SK-N-SH treated with all-trans-retinoic acid at 6 μM for 48 hours (cell line): ENCODE data around the gene CYTH4.

Source experiments
- ARNTL ChIP-seq: fragments of 450-650 bp; formaldehyde crosslinking; IDR thresholded peaks from 2 replicates; pipeline ENCODE4 v1.5.0; 2020; ENCODE audit warnings: low read depth, mild to moderate bottlenecking, moderate library complexity, borderline replicate concordance
- BACH2 ChIP-seq: fragments of 250-450 bp; sonication (Bioruptor Pico); IDR thresholded peaks from 2 replicates; pipeline ENCODE4 v1.9.0; 2021; ENCODE audit warnings: mild to moderate bottlenecking, borderline replicate concordance
- CSDC2 ChIP-seq: fragments of 250-450 bp; sonication (Bioruptor Pico); IDR thresholded peaks from 2 replicates; pipeline ENCODE4 v1.5.0; 2020; ENCODE audit warnings: mild to moderate bottlenecking, moderate library complexity
- ESRRG ChIP-seq: fragments of 250-450 bp; sonication (Bioruptor Pico); IDR thresholded peaks from 2 replicates; pipeline ENCODE4 v1.6.1; 2021; ENCODE audit warnings: mild to moderate bottlenecking
- ISL1 ChIP-seq: fragments of 250-450 bp; sonication (Bioruptor Pico); IDR thresholded peaks from 2 replicates; pipeline ENCODE4 v2.1.2; 2022; ENCODE audit warnings: mild to moderate bottlenecking, moderate library complexity
- RARB ChIP-seq: fragments of 250-450 bp; sonication (Bioruptor Pico); IDR thresholded peaks from 2 replicates; pipeline ENCODE4 v1.8.0; 2021; ENCODE audit warnings: mild to moderate bottlenecking, moderate library complexity
- SNAI2 ChIP-seq: fragments of 250-450 bp; sonication (Bioruptor Pico); IDR thresholded peaks from 2 replicates; pipeline ENCODE4 v1.5.0; 2020; ENCODE audit warnings: mild to moderate bottlenecking, moderate library complexity
- ZFP3 ChIP-seq: fragments of 250-450 bp; sonication (Bioruptor Pico); IDR thresholded peaks from 2 replicates; pipeline ENCODE4 v1.5.0; 2020; ENCODE audit warnings: mild to moderate bottlenecking, moderate library complexity
- ZFP30 ChIP-seq: fragments of 450-650 bp; formaldehyde crosslinking; IDR thresholded peaks from 2 replicates; pipeline ENCODE4 v1.5.0; 2022; ENCODE audit warnings: mild to moderate bottlenecking, moderate library complexity
- ZNF70 ChIP-seq: fragments of 450-650 bp; formaldehyde crosslinking; IDR thresholded peaks from 2 replicates; pipeline ENCODE4 v1.5.0; 2020; ENCODE audit warnings: mild to moderate bottlenecking, moderate library complexity
- ZNF8 ChIP-seq: fragments of 450-650 bp; formaldehyde crosslinking; IDR thresholded peaks from 2 replicates; pipeline ENCODE4 v1.5.0; 2020; ENCODE audit warnings: mild to moderate bottlenecking, moderate library complexity
- TF ChIP-seq, protein P1 (sequence below): fragments of 250-450 bp; sonication (Bioruptor Pico); IDR thresholded peaks from 2 replicates; pipeline ENCODE4 v1.5.1; 2020; ENCODE audit warnings: low read depth, mild to moderate bottlenecking, moderate library complexity
- TF ChIP-seq, protein P2 (sequence below): fragments of 250-450 bp; sonication (Bioruptor Pico); IDR thresholded peaks from 2 replicates; pipeline ENCODE4 v1.8.0; 2020; ENCODE audit warnings: mild to moderate bottlenecking, moderate library complexity, borderline replicate concordance
- TF ChIP-seq, protein P3 (sequence below): fragments of 250-450 bp; sonication (Bioruptor Pico); IDR thresholded peaks from 2 replicates; pipeline ENCODE4 v1.5.1; 2021; ENCODE audit warnings: mild to moderate bottlenecking, moderate library complexity

- TF ChIP-seq, protein P1, sequence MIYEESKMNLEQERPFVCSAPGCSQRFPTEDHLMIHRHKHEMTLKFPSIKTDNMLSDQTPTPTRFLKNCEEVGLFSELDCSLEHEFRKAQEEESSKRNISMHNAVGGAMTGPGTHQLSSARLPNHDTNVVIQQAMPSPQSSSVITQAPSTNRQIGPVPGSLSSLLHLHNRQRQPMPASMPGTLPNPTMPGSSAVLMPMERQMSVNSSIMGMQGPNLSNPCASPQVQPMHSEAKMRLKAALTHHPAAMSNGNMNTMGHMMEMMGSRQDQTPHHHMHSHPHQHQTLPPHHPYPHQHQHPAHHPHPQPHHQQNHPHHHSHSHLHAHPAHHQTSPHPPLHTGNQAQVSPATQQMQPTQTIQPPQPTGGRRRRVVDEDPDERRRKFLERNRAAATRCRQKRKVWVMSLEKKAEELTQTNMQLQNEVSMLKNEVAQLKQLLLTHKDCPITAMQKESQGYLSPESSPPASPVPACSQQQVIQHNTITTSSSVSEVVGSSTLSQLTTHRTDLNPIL: no peak
- TF ChIP-seq ARNTL (CRISPR knock-in tag) (no peak), ZFP30 (CRISPR knock-in tag) (no peak), CSDC2 (CRISPR knock-in tag) (no peak), ISL1 (CRISPR knock-in tag) (no peak), ZNF70 (CRISPR knock-in tag) (no peak), SNAI2 (CRISPR knock-in tag) (no peak), ZNF8 (CRISPR knock-in tag) (no peak), BACH2 (CRISPR knock-in tag) (no peak), ESRRG (CRISPR knock-in tag) (no peak), ZFP3 (CRISPR knock-in tag) (no peak), RARB (CRISPR knock-in tag) (no peak)
- TF ChIP-seq, protein P2, sequence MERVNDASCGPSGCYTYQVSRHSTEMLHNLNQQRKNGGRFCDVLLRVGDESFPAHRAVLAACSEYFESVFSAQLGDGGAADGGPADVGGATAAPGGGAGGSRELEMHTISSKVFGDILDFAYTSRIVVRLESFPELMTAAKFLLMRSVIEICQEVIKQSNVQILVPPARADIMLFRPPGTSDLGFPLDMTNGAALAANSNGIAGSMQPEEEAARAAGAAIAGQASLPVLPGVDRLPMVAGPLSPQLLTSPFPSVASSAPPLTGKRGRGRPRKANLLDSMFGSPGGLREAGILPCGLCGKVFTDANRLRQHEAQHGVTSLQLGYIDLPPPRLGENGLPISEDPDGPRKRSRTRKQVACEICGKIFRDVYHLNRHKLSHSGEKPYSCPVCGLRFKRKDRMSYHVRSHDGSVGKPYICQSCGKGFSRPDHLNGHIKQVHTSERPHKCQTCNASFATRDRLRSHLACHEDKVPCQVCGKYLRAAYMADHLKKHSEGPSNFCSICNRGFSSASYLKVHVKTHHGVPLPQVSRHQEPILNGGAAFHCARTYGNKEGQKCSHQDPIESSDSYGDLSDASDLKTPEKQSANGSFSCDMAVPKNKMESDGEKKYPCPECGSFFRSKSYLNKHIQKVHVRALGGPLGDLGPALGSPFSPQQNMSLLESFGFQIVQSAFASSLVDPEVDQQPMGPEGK (CRISPR knock-in tag): no peak
- TF ChIP-seq, protein P3, sequence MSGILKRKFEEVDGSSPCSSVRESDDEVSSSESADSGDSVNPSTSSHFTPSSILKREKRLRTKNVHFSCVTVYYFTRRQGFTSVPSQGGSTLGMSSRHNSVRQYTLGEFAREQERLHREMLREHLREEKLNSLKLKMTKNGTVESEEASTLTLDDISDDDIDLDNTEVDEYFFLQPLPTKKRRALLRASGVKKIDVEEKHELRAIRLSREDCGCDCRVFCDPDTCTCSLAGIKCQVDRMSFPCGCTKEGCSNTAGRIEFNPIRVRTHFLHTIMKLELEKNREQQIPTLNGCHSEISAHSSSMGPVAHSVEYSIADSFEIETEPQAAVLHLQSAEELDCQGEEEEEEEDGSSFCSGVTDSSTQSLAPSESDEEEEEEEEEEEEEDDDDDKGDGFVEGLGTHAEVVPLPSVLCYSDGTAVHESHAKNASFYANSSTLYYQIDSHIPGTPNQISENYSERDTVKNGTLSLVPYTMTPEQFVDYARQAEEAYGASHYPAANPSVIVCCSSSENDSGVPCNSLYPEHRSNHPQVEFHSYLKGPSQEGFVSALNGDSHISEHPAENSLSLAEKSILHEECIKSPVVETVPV (CRISPR knock-in tag): no peak
These were observed 18.3 kb downstream of the CYTH4 start for GRCh38 chr22:37300551-37301017.
